ENCODE results near the gene KDM4B. TPM values are rescaled to one million over a fixed set of nuclear protein-coding genes. Genes with fewer than 3 reads are reported as not detected.
"Not testable (repeated sequence)": the region's sequence is repeated elsewhere in the genome, so short reads cannot be mapped to it uniquely, and the experiment has no call there.

Gene KDM4B
- total RNA-seq, 6 experiments from 2014 or later = 17.0 to 27.2 (median 20.3) TPM

GRCh38 chr19:5156231-5156986, 187.5 kb downstream of the KDM4B start:
- Mint-ChIP-seq H3K36me3 (ENCODE audit: low read depth) (no peaks in the 10 kb centered on the region; the same call in 1 of the 2 replicates), H3K4me1 (ENCODE audit: low read depth) (peaks cover 8% of the 10 kb centered on the region), H3K9me3 (peaks cover 8% of the 10 kb centered on the region), H3K4me3 (0 out of 2 replicates have a peak overlapping the region, but pooled peaks have one; percentile 32), H3K27me3 (ENCODE audit: insufficient read depth) (peaks cover 9% of the 10 kb centered on the region), H3K27ac (peak overlapping the region; percentile 58)
- no peak for TF ChIP-seq CTCF (IDR thresholded peaks at IDR 0.05)
- no peak for DNase-seq

GRCh38 chr19:5157186-5157585, 188.3 kb downstream of the KDM4B start:
- no peak for DNase-seq
- Mint-ChIP-seq H3K4me3 (no peak overlapping the region), H3K27me3 (ENCODE audit: insufficient read depth) (peaks cover 9% of the 10 kb centered on the region), H3K36me3 (ENCODE audit: low read depth) (no peaks in the 10 kb centered on the region; the same call in 1 of the 2 replicates), H3K4me1 (ENCODE audit: low read depth) (peaks cover 8% of the 10 kb centered on the region), H3K9me3 (peaks cover 8% of the 10 kb centered on the region), H3K27ac (no peak overlapping the region)
- TF ChIP-seq CTCF (IDR thresholded peaks at IDR 0.05) = no peak

- H3K4me1 Mint-ChIP-seq (ENCODE audit: low read depth); H3K9me3 Mint-ChIP-seq; H3K4me3 Mint-ChIP-seq; H3K27me3 Mint-ChIP-seq (ENCODE audit: insufficient read depth); H3K36me3 Mint-ChIP-seq (ENCODE audit: low read depth); DNase-seq; H3K27ac Mint-ChIP-seq: not testable (repeated sequence)
Observed at GRCh38 chr19:5158549-5159134, 189.7 kb downstream of the KDM4B start.

- H3K4me3 Mint-ChIP-seq; H3K9me3 Mint-ChIP-seq; DNase-seq; H3K27ac Mint-ChIP-seq; H3K36me3 Mint-ChIP-seq (ENCODE audit: low read depth); H3K27me3 Mint-ChIP-seq (ENCODE audit: insufficient read depth): not testable (repeated sequence)
- peaks cover 17% of the 10 kb centered on the region for H3K4me1 Mint-ChIP-seq (ENCODE audit: low read depth)
Observed at GRCh38 chr19:5160158-5160795, 191.4 kb downstream of the KDM4B start.

- H3K9me3 Mint-ChIP-seq; H3K4me3 Mint-ChIP-seq; H3K27me3 Mint-ChIP-seq (ENCODE audit: insufficient read depth); DNase-seq: not testable (repeated sequence)
- Mint-ChIP-seq H3K36me3 (ENCODE audit: low read depth) (peaks cover 14% of the 10 kb centered on the region), H3K27ac (peak overlapping the region; percentile 87), H3K4me1 (ENCODE audit: low read depth) (peaks cover 44% of the 10 kb centered on the region)
Observed at GRCh38 chr19:5164845-5165696, 196.2 kb downstream of the KDM4B start.

- no peak for TF ChIP-seq CTCF (IDR thresholded peaks at IDR 0.05)
- peak overlapping the region; percentile 87 for H3K27ac Mint-ChIP-seq
- no peak for DNase-seq
- peaks cover 18% of the 10 kb centered on the region for H3K36me3 Mint-ChIP-seq (ENCODE audit: low read depth)
- H3K27me3 Mint-ChIP-seq (ENCODE audit: insufficient read depth) = peaks cover 6% of the 10 kb centered on the region
- H3K4me3 Mint-ChIP-seq = no peak overlapping the region
- peaks cover 49% of the 10 kb centered on the region for H3K4me1 Mint-ChIP-seq (ENCODE audit: low read depth)
- H3K9me3 Mint-ChIP-seq = peaks cover 9% of the 10 kb centered on the region
Observed at GRCh38 chr19:5165697-5166019, 196.7 kb downstream of the KDM4B start.

All from HFFc6 (cell line).